Cardiac fibroblast (primary cell): Measurements from ENCODE around the gene CAPZA1.
"Not testable (repeated sequence)": the region's sequence is repeated elsewhere in the genome, so short reads cannot be mapped to it uniquely, and the experiment has no call there.

Source experiments
- DNase-seq, 2 donors: peaks; one replicate each; pipeline versions ENCODE4 v3.0.0 to v3.0.0-alpha.2; 2010; ENCODE audit warnings: low read depth in 2 of 2
- H3K4me3 ChIP-seq, 2 donors: replicated peaks in 1 of 2; 1 replicate in 1 of 2; 2 replicates in 1 of 2; pipeline ENCODE4 v1.5.1; 2011; ENCODE audit warnings: low read depth in 2 of 2, low read length in 2 of 2, mild to moderate bottlenecking in 2 of 2, moderate library complexity in 1 of 2
- CTCF ChIP-seq: IDR thresholded peaks from one replicate; pipeline ENCODE4 v1.5.1; 2011; ENCODE audit warnings: low read depth, mild to moderate bottlenecking, low read length, inconsistent platforms

Gene CAPZA1

DNA sequence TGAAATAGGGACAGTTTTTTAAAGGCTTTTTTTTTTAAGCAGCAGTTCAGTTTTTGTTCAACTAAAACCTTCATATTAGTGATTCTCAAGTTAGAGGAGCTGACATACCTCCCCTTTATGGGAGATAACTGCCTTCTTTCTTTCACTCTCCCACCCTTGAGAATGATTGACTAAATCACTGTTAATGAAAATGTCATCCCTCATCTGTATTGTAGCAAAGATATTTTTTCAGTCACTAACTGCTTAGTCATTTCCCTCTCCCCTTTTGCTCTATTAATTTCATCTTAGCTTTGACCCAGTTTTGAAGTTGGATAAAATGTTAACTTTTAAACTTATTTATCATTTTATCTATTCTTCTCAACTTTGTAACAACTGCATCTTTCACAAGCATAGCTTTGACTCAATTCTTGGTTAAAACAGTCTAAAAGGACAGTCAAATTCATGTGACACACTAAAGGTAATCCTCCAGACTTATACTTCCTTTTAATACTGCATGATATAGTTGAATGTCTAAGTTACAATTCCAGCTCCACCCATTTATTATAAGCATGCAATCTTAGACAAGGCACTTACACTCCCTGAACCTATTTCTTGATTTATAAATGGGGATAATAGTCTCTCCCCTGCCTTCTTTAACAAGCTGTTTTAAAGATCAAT, 17.1 kb downstream of the CAPZA1 start:
- TF ChIP-seq CTCF = no peak
- H3K4me3 ChIP-seq = no peak overlapping the region
- DNase-seq = peak in 1 of 2 donors; percentile 31

DNA sequence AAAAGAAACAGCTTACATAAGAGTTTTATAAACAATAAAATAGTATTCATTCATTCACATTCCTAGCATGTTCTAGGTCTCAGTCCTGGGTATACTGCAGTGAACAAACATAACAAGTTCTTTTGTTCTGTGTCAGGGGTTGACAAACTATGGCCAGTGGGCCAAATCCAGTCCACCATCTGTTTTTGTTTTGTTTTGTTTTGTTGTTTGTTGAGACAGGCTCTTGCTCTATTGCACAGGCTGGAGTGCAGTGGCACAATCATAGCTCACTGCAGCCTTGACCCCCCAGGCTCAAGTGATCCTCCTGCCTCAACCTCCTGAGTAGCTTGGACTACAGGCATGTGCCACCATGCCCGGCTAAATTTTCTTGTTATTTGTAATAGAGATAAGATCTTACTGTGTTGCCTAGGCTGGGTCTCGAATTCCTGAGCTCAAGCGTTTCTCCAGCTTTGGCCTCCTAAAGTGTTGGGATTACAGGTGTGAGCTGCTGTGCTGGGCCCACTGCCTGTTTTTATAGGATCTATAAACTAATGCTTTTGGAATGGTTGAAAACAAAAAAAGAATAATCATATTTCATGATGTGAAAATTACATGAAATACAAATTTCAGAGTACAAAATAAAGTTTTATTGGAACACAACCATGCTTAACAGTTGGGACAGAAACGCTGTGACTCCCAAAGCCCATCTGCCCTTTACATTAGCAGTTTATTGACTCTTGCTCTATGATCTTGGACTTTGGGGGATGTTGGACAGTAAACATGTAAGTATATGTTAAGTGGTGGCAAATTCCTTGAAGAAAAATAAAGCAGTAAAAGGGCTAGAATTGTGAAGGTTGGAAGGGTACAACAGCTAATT, 17.9 kb downstream of the CAPZA1 start:
- no peak for TF ChIP-seq CTCF
- DNase-seq = peak; percentile 20 to 74
- H3K4me3 ChIP-seq = no peak overlapping the region

GRCh38 chr1:112638110-112638428, 18.4 kb downstream of the CAPZA1 start:
- H3K4me3 ChIP-seq = no peak overlapping the region
- TF ChIP-seq CTCF = no peak
- DNase-seq = no peak

DNA sequence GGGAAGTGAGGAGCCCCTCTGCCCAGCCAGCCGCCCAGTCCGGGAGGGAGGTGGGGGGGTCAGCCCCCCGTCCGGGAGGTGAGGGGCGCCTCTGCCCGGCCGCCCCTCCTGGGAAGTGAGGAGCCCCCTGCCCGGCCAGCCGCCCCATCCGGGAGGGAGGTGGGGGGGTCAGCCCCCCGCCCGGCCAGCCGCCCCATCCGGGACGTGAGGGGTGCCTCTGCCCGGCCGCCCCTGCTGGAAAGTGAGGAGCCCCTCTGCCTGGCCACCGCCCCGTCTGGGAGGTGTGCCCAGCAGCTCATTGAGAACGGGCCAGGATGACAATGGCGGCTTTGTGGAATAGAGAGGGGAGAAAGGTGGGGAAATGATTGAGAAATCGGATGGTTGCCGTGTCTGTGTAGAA, 20.8 kb downstream of the CAPZA1 start:
- H3K4me3 ChIP-seq, DNase-seq: not testable (repeated sequence)

GRCh38 chr1:112643080-112643479, 23.4 kb downstream of the CAPZA1 start:
- TF ChIP-seq CTCF = no peak
- no peak for DNase-seq
- H3K4me3 ChIP-seq = no peak overlapping the region

DNA sequence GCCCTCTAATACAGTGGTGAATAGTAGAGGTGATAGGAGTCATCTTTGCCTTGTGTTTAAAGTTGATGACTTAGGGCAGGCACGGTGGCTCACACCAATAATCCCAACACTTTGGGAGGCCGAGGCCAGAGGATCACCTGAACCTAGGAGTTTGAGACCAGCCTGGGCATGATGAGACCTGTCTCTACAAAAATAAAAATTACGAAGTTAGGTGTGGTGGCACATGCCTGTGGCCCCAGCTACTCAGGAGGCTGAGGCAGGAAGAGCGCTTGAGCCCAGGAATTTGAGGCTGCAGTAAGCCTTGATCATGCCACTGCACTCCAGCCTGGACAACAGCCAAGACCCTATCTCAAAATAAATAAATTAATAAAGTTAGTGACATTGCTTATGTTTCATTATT, 26.6 kb downstream of the CAPZA1 start:
- H3K4me3 ChIP-seq = no peak overlapping the region
- DNase-seq = no peak
- no peak for TF ChIP-seq CTCF

- peak in 1 of 2 donors; percentile 25 for DNase-seq
- no peak overlapping the region for H3K4me3 ChIP-seq
- no peak for TF ChIP-seq CTCF
Observed at GRCh38 chr1:112651205-112651604, 31.6 kb downstream of the CAPZA1 start.
